Liver (tissue), 9 donors: Measurements from ENCODE around the gene DIS3L2. TPM values are rescaled to one million over a fixed set of nuclear protein-coding genes. Genes with fewer than 3 reads are reported as not detected.

Experiments used
- DNase-seq: peaks from one replicate; pipeline ENCODE4 v3.0.0-alpha.2; 2017; ENCODE audit warnings: low spot score
- H3K27ac ChIP-seq, 2 donors: one replicate each; pipeline ENCODE4 v1.7.0; 2013; ENCODE audit warnings: inconsistent platforms in 2 of 2, low read length in 2 of 2, control low read depth in 1 of 2, low read depth in 1 of 2, mild to moderate bottlenecking in 1 of 2
- H3K27me3 ChIP-seq, 4 donors: one replicate each; pipeline versions ENCODE4 v1.6.1 to v1.7.0; 2013; ENCODE audit warnings: low read length in 3 of 4, inconsistent platforms in 1 of 4, mild to moderate bottlenecking in 1 of 4, moderate library complexity in 1 of 4; ENCODE audit not compliant: control insufficient read depth in 4 of 4, insufficient read depth in 4 of 4
- H3K36me3 ChIP-seq, 4 donors: one replicate each; pipeline versions ENCODE4 v1.6.1 to v1.7.0; 2013; ENCODE audit warnings: low read length in 3 of 4, mild to moderate bottlenecking in 3 of 4, low read depth in 1 of 4, moderate library complexity in 1 of 4; ENCODE audit not compliant: control insufficient read depth in 4 of 4, insufficient read depth in 3 of 4
- H3K4me1 ChIP-seq, 4 donors: one replicate each; pipeline versions ENCODE4 v1.6.1 to v1.7.0; 2013; ENCODE audit warnings: low read length in 3 of 4, mild to moderate bottlenecking in 3 of 4, moderate library complexity in 1 of 4; ENCODE audit not compliant: control insufficient read depth in 4 of 4, insufficient read depth in 4 of 4
- H3K4me3 ChIP-seq, 3 donors: one replicate each; pipeline versions ENCODE4 v1.6.1 to v1.7.0; 2013; ENCODE audit warnings: low read length in 3 of 3, control low read depth in 1 of 3, low read depth in 1 of 3, mild to moderate bottlenecking in 1 of 3
- H3K9ac ChIP-seq, 2 donors: one replicate each; pipeline ENCODE4 v1.7.0; 2013; ENCODE audit warnings: low read length in 2 of 2, mild to moderate bottlenecking in 2 of 2, moderate library complexity in 2 of 2, control low read depth in 1 of 2, low read depth in 1 of 2
- H3K9me3 ChIP-seq, 4 donors: one replicate each; pipeline versions ENCODE4 v1.6.1 to v1.7.0; 2013; ENCODE audit warnings: low read length in 3 of 4; ENCODE audit not compliant: control insufficient read depth in 4 of 4
- EGR1 ChIP-seq, 2 donors: IDR thresholded peaks; 2 replicates each; pipeline ENCODE4 v1.6.1; 2016 to 2018; ENCODE audit warnings: antibody characterized with exemption in 2 of 2, low read depth in 2 of 2
- FOXA1 ChIP-seq: IDR thresholded peaks from 2 replicates; pipeline ENCODE4 v1.6.1; 2016; ENCODE audit warnings: antibody characterized with exemption
- FOXA2 ChIP-seq: IDR thresholded peaks from 2 replicates; pipeline ENCODE4 v1.6.1; 2016; ENCODE audit warnings: antibody characterized with exemption
- GABPA ChIP-seq, 2 donors: IDR thresholded peaks in 1 of 2; conservative IDR thresholded peaks in 1 of 2; 2 replicates each; pipeline ENCODE4 v1.6.1; 2016; ENCODE audit warnings: antibody characterized with exemption in 2 of 2, mild to moderate bottlenecking in 1 of 2, moderate library complexity in 1 of 2
- HNF4A ChIP-seq, 2 donors: conservative IDR thresholded peaks; 2 replicates each; pipeline ENCODE4 v1.6.1; 2016; ENCODE audit warnings: antibody characterized with exemption in 2 of 2, mild to moderate bottlenecking in 2 of 2
- HNF4G ChIP-seq: IDR thresholded peaks from 2 replicates; pipeline ENCODE4 v1.6.1; 2016; ENCODE audit warnings: antibody characterized with exemption
- JUND ChIP-seq, 2 donors: IDR thresholded peaks; 2 replicates each; pipeline ENCODE4 v1.6.1; 2016; ENCODE audit warnings: antibody characterized with exemption in 2 of 2
- RAD21 ChIP-seq, 2 donors: IDR thresholded peaks; 2 replicates each; pipeline ENCODE4 v1.6.1; 2016; ENCODE audit warnings: antibody characterized with exemption in 2 of 2, mild to moderate bottlenecking in 2 of 2
- RXRA ChIP-seq, 2 donors: IDR thresholded peaks; 2 replicates each; pipeline ENCODE4 v1.6.1; 2017 to 2018; ENCODE audit warnings: antibody characterized with exemption in 2 of 2, mild to moderate bottlenecking in 1 of 2
- SP1 ChIP-seq: IDR thresholded peaks from 2 replicates; pipeline ENCODE4 v1.6.1; 2018; ENCODE audit warnings: antibody characterized with exemption, mild to moderate bottlenecking
- TAF1 ChIP-seq: conservative IDR thresholded peaks from 2 replicates; pipeline ENCODE4 v1.6.1; 2016; ENCODE audit warnings: antibody characterized with exemption, mild to moderate bottlenecking
- YY1 ChIP-seq: IDR thresholded peaks from 2 replicates; pipeline ENCODE4 v1.6.1; 2016; ENCODE audit warnings: antibody characterized with exemption, mild to moderate bottlenecking
- WGBS: extraction: QIAGEN DNeasy Blood & Tissue Kit; methylation state at CpG from one replicate; pipeline ENCODE4 v1.1.7; 2013; 5-methylcytosine and 5-hydroxymethylcytosine counted together
- polyA plus RNA-seq, 2 donors: library from polyadenylated mRNA; stranded (reverse) in 1 of 2; unstranded in 1 of 2; fragments of 200-250 nt in 1 of 2; fragments of >200 nt in 1 of 2; fragmentation: Nextera tagmentation in 1 of 2; extraction: Ambion mirVana in 1 of 2; gene quantifications; one replicate each; pipeline versions ENCODE4 v1.2.1 to v1.2.3, GENCODE V29; 2013 to 2015
- total RNA-seq, 2 donors: library from RNA; depleted of rRNA; stranded (reverse); fragments of >200 nt; gene quantifications; one replicate each; pipeline ENCODE4 v1.2.3, GENCODE V29; 2014
- TF ChIP-seq, protein P1 (sequence below): IDR thresholded peaks from 2 replicates; pipeline ENCODE4 v1.6.1; 2016; ENCODE audit warnings: antibody characterized with exemption
- TF ChIP-seq, protein P2 (sequence below): IDR thresholded peaks from 2 replicates; pipeline ENCODE4 v1.6.1; 2016; ENCODE audit warnings: antibody characterized with exemption
- TF ChIP-seq, protein P3 (sequence below): IDR thresholded peaks from 2 replicates; pipeline ENCODE4 v1.6.1; 2016; ENCODE audit warnings: antibody characterized with exemption, mild to moderate bottlenecking
- TF ChIP-seq, protein P4 (sequence below): IDR thresholded peaks from 2 replicates; pipeline ENCODE4 v1.6.1; 2016; ENCODE audit warnings: antibody characterized with exemption
- TF ChIP-seq, protein P5 (sequence below): fragments of 150-350 bp; IDR thresholded peaks from 2 replicates; pipeline ENCODE4 v1.5.1; 2017; ENCODE audit warnings: improper control_type of control experiment, low read depth, low read length; ENCODE audit not compliant: missing input control
- donor health status: healthy.
- donor health status: healthy.
- donor health status: healthy.
- donor health status: healthy.
- donor health status: healthy.

Gene DIS3L2
- total and polyA plus RNA-seq, 4 donors, result 5.7 to 21.5 (median 8.8) TPM

DNA sequence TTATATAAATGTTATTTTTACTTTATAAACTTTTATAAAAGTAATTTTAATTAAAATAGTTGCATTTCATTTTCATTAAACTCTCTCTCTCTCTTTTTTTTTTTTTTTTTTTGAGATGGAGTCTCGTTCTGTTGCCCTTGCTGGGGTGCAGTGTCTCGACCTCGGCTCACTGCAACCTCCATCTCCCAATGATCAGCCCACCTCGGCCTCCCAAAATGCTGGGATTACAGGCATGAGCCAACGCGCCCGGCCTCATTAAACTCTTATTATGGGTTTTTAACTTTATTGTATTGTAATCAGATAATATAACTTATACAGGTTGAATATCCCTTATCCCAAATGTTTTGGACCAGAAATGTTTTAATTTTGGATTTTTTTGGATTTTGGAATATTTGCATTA is 24.5 kb upstream of the DIS3L2 start:
- Histone ChIP-seq H3K9me3 (no peaks in the 10 kb centered on the region), H3K27me3 (no peaks in the 10 kb centered on the region), H3K9ac (no peak overlapping the region), H3K4me3 (no peak overlapping the region), H3K36me3 (no peaks in the 10 kb centered on the region), H3K27ac (no peak overlapping the region), H3K4me1 (peaks cover 0 to 2% (median 1%) of the 10 kb centered on the region in 4 donors)
- TF ChIP-seq, protein P1, sequence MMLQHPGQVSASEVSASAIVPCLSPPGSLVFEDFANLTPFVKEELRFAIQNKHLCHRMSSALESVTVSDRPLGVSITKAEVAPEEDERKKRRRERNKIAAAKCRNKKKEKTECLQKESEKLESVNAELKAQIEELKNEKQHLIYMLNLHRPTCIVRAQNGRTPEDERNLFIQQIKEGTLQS, result no peak
- TF ChIP-seq EGR1 (IDR thresholded peaks at IDR 0.05; ENCODE audit: low read depth in 2 of 2), result no peak
- TF ChIP-seq SP1, result no peak
- TF ChIP-seq, protein P2, sequence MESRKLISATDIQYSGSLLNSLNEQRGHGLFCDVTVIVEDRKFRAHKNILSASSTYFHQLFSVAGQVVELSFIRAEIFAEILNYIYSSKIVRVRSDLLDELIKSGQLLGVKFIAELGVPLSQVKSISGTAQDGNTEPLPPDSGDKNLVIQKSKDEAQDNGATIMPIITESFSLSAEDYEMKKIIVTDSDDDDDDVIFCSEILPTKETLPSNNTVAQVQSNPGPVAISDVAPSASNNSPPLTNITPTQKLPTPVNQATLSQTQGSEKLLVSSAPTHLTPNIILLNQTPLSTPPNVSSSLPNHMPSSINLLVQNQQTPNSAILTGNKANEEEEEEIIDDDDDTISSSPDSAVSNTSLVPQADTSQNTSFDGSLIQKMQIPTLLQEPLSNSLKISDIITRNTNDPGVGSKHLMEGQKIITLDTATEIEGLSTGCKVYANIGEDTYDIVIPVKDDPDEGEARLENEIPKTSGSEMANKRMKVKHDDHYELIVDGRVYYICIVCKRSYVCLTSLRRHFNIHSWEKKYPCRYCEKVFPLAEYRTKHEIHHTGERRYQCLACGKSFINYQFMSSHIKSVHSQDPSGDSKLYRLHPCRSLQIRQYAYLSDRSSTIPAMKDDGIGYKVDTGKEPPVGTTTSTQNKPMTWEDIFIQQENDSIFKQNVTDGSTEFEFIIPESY, result no peak
- TF ChIP-seq TAF1, result no peak
- no peak for TF ChIP-seq FOXA1
- no peak for TF ChIP-seq GABPA (IDR thresholded peaks at IDR 0.05 in 1 of 2, conservative IDR thresholded peaks at IDR 0.05 in 1 of 2)
- TF ChIP-seq YY1, result no peak
- no peak for TF ChIP-seq RXRA (IDR thresholded peaks at IDR 0.05)
- TF ChIP-seq, protein P3, sequence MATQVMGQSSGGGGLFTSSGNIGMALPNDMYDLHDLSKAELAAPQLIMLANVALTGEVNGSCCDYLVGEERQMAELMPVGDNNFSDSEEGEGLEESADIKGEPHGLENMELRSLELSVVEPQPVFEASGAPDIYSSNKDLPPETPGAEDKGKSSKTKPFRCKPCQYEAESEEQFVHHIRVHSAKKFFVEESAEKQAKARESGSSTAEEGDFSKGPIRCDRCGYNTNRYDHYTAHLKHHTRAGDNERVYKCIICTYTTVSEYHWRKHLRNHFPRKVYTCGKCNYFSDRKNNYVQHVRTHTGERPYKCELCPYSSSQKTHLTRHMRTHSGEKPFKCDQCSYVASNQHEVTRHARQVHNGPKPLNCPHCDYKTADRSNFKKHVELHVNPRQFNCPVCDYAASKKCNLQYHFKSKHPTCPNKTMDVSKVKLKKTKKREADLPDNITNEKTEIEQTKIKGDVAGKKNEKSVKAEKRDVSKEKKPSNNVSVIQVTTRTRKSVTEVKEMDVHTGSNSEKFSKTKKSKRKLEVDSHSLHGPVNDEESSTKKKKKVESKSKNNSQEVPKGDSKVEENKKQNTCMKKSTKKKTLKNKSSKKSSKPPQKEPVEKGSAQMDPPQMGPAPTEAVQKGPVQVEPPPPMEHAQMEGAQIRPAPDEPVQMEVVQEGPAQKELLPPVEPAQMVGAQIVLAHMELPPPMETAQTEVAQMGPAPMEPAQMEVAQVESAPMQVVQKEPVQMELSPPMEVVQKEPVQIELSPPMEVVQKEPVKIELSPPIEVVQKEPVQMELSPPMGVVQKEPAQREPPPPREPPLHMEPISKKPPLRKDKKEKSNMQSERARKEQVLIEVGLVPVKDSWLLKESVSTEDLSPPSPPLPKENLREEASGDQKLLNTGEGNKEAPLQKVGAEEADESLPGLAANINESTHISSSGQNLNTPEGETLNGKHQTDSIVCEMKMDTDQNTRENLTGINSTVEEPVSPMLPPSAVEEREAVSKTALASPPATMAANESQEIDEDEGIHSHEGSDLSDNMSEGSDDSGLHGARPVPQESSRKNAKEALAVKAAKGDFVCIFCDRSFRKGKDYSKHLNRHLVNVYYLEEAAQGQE, result no peak
- no peak for TF ChIP-seq JUND (IDR thresholded peaks at IDR 0.05)
- no peak for TF ChIP-seq FOXA2
- TF ChIP-seq, protein P4, sequence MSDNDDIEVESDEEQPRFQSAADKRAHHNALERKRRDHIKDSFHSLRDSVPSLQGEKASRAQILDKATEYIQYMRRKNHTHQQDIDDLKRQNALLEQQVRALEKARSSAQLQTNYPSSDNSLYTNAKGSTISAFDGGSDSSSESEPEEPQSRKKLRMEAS, result no peak
- no peak for TF ChIP-seq HNF4G
- no peak for TF ChIP-seq HNF4A (conservative IDR thresholded peaks at IDR 0.05)
- 90% methylated on average over 7 of the region's 7 CpGs for WGBS
- DNase-seq, result no peak

DNA sequence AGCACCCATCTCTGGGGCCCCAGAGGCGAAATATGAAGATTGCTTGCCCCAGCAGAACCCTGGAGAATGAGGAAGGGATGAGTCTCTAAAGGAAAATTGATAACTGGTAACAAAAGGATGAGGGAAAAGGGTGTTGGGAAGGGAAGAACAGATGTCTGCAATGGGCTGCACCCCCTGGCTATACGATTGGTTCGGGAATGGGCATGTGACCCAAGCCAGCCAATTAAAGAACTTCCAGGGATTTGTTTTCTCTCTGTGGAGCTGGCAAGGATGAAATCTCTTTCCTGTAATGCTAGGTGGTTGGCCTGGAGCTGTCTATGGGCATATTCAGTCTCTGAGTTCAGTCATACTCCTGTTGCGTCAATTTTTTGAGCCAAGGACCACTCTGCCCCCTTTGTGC is 22.5 kb upstream of the DIS3L2 start:
- Histone ChIP-seq H3K4me1 (peaks cover 0 to 7% (median 1%) of the 10 kb centered on the region in 4 donors), H3K9ac (no peak overlapping the region), H3K9me3 (no peaks in the 10 kb centered on the region), H3K4me3 (no peak overlapping the region), H3K27me3 (no peaks in the 10 kb centered on the region), H3K27ac (no peak overlapping the region), H3K36me3 (no peaks in the 10 kb centered on the region)
- WGBS, result 97% methylated on average over 4 of the region's 4 CpGs
- no peak for TF ChIP-seq FOXA1
- TF ChIP-seq RAD21 (IDR thresholded peaks at IDR 0.05), result no peak
- no peak for TF ChIP-seq GABPA (IDR thresholded peaks at IDR 0.05 in 1 of 2, conservative IDR thresholded peaks at IDR 0.05 in 1 of 2)
- TF ChIP-seq, protein P1, result no peak
- TF ChIP-seq, protein P5, sequence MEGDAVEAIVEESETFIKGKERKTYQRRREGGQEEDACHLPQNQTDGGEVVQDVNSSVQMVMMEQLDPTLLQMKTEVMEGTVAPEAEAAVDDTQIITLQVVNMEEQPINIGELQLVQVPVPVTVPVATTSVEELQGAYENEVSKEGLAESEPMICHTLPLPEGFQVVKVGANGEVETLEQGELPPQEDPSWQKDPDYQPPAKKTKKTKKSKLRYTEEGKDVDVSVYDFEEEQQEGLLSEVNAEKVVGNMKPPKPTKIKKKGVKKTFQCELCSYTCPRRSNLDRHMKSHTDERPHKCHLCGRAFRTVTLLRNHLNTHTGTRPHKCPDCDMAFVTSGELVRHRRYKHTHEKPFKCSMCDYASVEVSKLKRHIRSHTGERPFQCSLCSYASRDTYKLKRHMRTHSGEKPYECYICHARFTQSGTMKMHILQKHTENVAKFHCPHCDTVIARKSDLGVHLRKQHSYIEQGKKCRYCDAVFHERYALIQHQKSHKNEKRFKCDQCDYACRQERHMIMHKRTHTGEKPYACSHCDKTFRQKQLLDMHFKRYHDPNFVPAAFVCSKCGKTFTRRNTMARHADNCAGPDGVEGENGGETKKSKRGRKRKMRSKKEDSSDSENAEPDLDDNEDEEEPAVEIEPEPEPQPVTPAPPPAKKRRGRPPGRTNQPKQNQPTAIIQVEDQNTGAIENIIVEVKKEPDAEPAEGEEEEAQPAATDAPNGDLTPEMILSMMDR, result no peak
- DNase-seq, result no peak
